IMR-90 (cell line): ENCODE data around the gene CT47C1. TPM values are rescaled to one million over a fixed set of nuclear protein-coding genes. Genes with fewer than 3 reads are reported as not detected.

Experiments
- ATAC-seq: fragments of 200-7000 bp; cut with Tn5 transposase; 2 replicates; pipeline ENCODE4 v1.9.1; 2020; ENCODE audit warnings: low read depth, mild to moderate bottlenecking, moderate library complexity
- BruUV-seq: library from RNA; stranded (reverse); fragments of 400-500 nt; replicated peaks from 2 replicates; lab custom pipeline; 2021; lab: Mats Ljungman, UMichigan
- CTCF ChIA-PET: fragments of 300-600 bp; formaldehyde crosslinking; extraction: SDS; loops from one replicate; lab custom pipeline; 2021; ENCODE audit warnings: antibody characterized with exemption; lab: Yijun Ruan, JAX
- POLR2A ChIA-PET: fragments of 300-600 bp; sonication (Branson Sonifier 250); formaldehyde crosslinking; loops from one replicate; lab custom pipeline; 2022; ENCODE audit warnings: antibody characterized with exemption; ENCODE audit not compliant: unreplicated experiment; lab: Charles Lee
- DNase-seq: peaks from one replicate; pipeline ENCODE4 v3.0.0; 2013
- H2AFZ ChIP-seq: replicated peaks from 2 replicates; pipeline ENCODE3; 2013; ENCODE audit warnings: low read length, mild to moderate bottlenecking; ENCODE audit not compliant: poor library complexity
- H2AK5ac ChIP-seq: 2 replicates; pipeline ENCODE4 v1.6.1; 2013; ENCODE audit warnings: low read depth, low read length, inconsistent platforms
- H2AK9ac ChIP-seq: replicated peaks from 2 replicates; pipeline ENCODE3; 2013; ENCODE audit warnings: mild to moderate bottlenecking, low read depth, low read length, moderate library complexity; ENCODE audit not compliant: poor library complexity
- H2BK120ac ChIP-seq: 2 replicates; pipeline ENCODE4 v1.6.1; 2013; ENCODE audit warnings: low read depth, low read length, inconsistent platforms
- H2BK15ac ChIP-seq: 3 replicates; pipeline ENCODE4 v1.6.1; 2013; ENCODE audit warnings: low read depth, low read length, inconsistent platforms
- H2BK20ac ChIP-seq: 2 replicates; pipeline ENCODE4 v1.6.1; 2013; ENCODE audit warnings: low read depth, mild to moderate bottlenecking, inconsistent platforms, low read length, moderate library complexity
- H2BK5ac ChIP-seq: 2 replicates; pipeline ENCODE4 v1.6.1; 2013; ENCODE audit warnings: mild to moderate bottlenecking, low read depth, low read length, inconsistent platforms; ENCODE audit not compliant: poor library complexity, severe bottlenecking
- H3K14ac ChIP-seq: replicated peaks from 2 replicates; pipeline ENCODE4 v1.6.1; 2013; ENCODE audit warnings: low read depth, low read length, inconsistent platforms
- H3K18ac ChIP-seq: 2 replicates; pipeline ENCODE4 v1.6.1; 2013; ENCODE audit warnings: low read depth, low read length, control low read depth
- H3K23ac ChIP-seq: 2 replicates; pipeline ENCODE4 v1.6.1; 2013; ENCODE audit warnings: low read depth, low read length, inconsistent platforms
- H3K27ac ChIP-seq: 2 replicates; pipeline ENCODE4 v1.5.1; 2013; ENCODE audit warnings: mild to moderate bottlenecking, control low read depth, low read length; ENCODE audit not compliant: insufficient read depth
- H3K27me3 ChIP-seq: 2 replicates; pipeline ENCODE4 v1.6.1; 2013; ENCODE audit warnings: low read length; ENCODE audit not compliant: control insufficient read depth, insufficient read depth
- H3K36me3 ChIP-seq: 2 replicates; pipeline ENCODE4 v1.6.1; 2013; ENCODE audit warnings: low read length, mixed read lengths; ENCODE audit not compliant: control insufficient read depth, insufficient read depth
- H3K4ac ChIP-seq: 2 replicates; pipeline ENCODE4 v1.6.1; 2013; ENCODE audit warnings: low read depth, low read length, inconsistent platforms
- H3K4me1 ChIP-seq: 2 replicates; pipeline ENCODE4 v1.6.1; 2013; ENCODE audit warnings: low read length, mixed read lengths; ENCODE audit not compliant: control insufficient read depth, insufficient read depth
- H3K4me2 ChIP-seq: 2 replicates; pipeline ENCODE4 v1.6.1; 2013; ENCODE audit warnings: low read depth, mild to moderate bottlenecking, control low read depth, low read length, moderate library complexity
- H3K4me3 ChIP-seq: 2 replicates; pipeline ENCODE4 v1.5.1; 2013; ENCODE audit warnings: low read depth, mild to moderate bottlenecking, control low read depth, low read length, moderate library complexity; ENCODE audit not compliant: insufficient read depth
- H3K56ac ChIP-seq: 2 replicates; pipeline ENCODE4 v1.6.1; 2013; ENCODE audit warnings: low read length, inconsistent platforms; ENCODE audit not compliant: insufficient read depth; ENCODE audit errors: extremely low read depth
- H3K79me1 ChIP-seq, 2 experiments: 2 replicates each; pipeline ENCODE4 v1.6.1; 2013; ENCODE audit warnings: low read length in 2 of 2, inconsistent platforms in 1 of 2, low read depth in 1 of 2
- H3K9ac ChIP-seq: 2 replicates; pipeline ENCODE4 v1.6.1; 2013; ENCODE audit warnings: low read depth, low read length, control low read depth
- H3K9me1 ChIP-seq: 2 replicates; pipeline ENCODE4 v1.6.1; 2013; ENCODE audit warnings: low read length, inconsistent platforms; ENCODE audit not compliant: insufficient read depth
- H3K9me3 ChIP-seq: 2 replicates; pipeline ENCODE4 v1.6.1; 2013; ENCODE audit warnings: low read length; ENCODE audit not compliant: control insufficient read depth, insufficient read depth
- H4K20me1 ChIP-seq: 2 replicates; pipeline ENCODE4 v1.6.1; 2013; ENCODE audit warnings: low read length, inconsistent platforms; ENCODE audit not compliant: insufficient read depth
- H4K5ac ChIP-seq: 2 replicates; pipeline ENCODE4 v1.6.1; 2013; ENCODE audit warnings: mild to moderate bottlenecking, low read depth, low read length, control low read depth
- H4K8ac ChIP-seq, 2 experiments: 2 replicates each; pipeline ENCODE4 v1.6.1; 2013; ENCODE audit warnings: low read depth in 2 of 2, low read length in 2 of 2, control low read depth in 1 of 2, inconsistent platforms in 1 of 2
- H4K91ac ChIP-seq: 2 replicates; pipeline ENCODE4 v1.6.1; 2013; ENCODE audit warnings: low read depth, low read length, inconsistent platforms; ENCODE audit not compliant: insufficient read depth
- CHD1 ChIP-seq: IDR thresholded peaks from 2 replicates; pipeline ENCODE4 v1.6.1; 2012; ENCODE audit warnings: low read depth, low read length, improper control_type of control experiment
- FOS ChIP-seq: fragments of 150-350 bp; IDR thresholded peaks from 2 replicates; pipeline ENCODE4 v1.6.1; 2016; ENCODE audit warnings: low read depth, low read length
- RAD21 ChIP-seq: IDR thresholded peaks from 2 replicates; pipeline ENCODE4 v1.6.1; 2012; ENCODE audit warnings: low read length, improper control_type of control experiment
- SMC3 ChIP-seq: fragments of 150-350 bp; IDR thresholded peaks from 2 replicates; pipeline ENCODE4 v1.6.1; 2016; ENCODE audit warnings: low read depth, mild to moderate bottlenecking, antibody characterized with exemption, low read length, moderate library complexity
- dilution Hi-C: fragments of 300-500 bp; cut with HindIII; formaldehyde crosslinking; loops from one replicate; pipeline ENCODE4 v1.14.3; 2018; ENCODE audit warnings: low sequenced_read_pairs; ENCODE audit not compliant: unreplicated experiment
- in situ Hi-C: fragments of 300-500 bp; cut with MboI; formaldehyde crosslinking; loops from 3 replicates; pipeline ENCODE4 v1.14.3; 2019; ENCODE audit warnings: low sequenced_read_pairs, inconsistent platforms, mixed read lengths
- intact Hi-C: fragments of 100-400 bp; cut with micrococcal nuclease; formaldehyde crosslinking; loops from 2 replicates; pipeline ENCODE4 v1.10.0; 2022
- polyA plus RNA-seq, 3 experiments: library from polyadenylated mRNA; depleted of rRNA; stranded (reverse); fragments of >200 nt; gene quantifications; 2 replicates each; pipeline ENCODE4 v1.2.3, GENCODE V29; 2012; ENCODE audit warnings: low replicate concordance in 1 of 3
- total RNA-seq: library from RNA; depleted of rRNA; stranded (reverse); fragments of >200 nt; gene quantifications from 2 replicates; pipeline ENCODE4 v1.2.3, GENCODE V29; 2012

CT47C1 gene
- total and polyA plus RNA-seq, 2 of the 4 experiments (the other 2 are of a cell fraction) = not detected

GRCh38 chrX:119095936-119096335 lies 23.1 kb downstream of the CT47C1 start:
- H2BK15ac ChIP-seq = no peak overlapping the region
- no peaks in the 10 kb centered on the region for H3K4me1 ChIP-seq
- H3K79me1 ChIP-seq = no peaks in the 10 kb centered on the region
- no peak overlapping the region for H3K27ac ChIP-seq
- no peak overlapping the region for H3K4me2 ChIP-seq
- ATAC-seq (no peak), DNase-seq (no peak)
- H3K56ac ChIP-seq = no peak overlapping the region
- ChIA-PET POLR2A (no interaction called here), CTCF (no interaction called here)
- no peak overlapping the region for H2AK9ac ChIP-seq
- no peak overlapping the region for H4K5ac ChIP-seq
- no peak overlapping the region for H4K8ac ChIP-seq
- H2BK20ac ChIP-seq = no peak overlapping the region
- BruUV-seq = no TSS peak
- no peak overlapping the region for H3K4ac ChIP-seq
- H3K9ac ChIP-seq = no peak overlapping the region
- H3K9me3 ChIP-seq = no peaks in the 10 kb centered on the region
- H4K20me1 ChIP-seq = no peaks in the 10 kb centered on the region
- no peak overlapping the region for H2AFZ ChIP-seq
- no peak overlapping the region for H4K91ac ChIP-seq
- no peak overlapping the region for H3K18ac ChIP-seq
- no peak overlapping the region for H3K14ac ChIP-seq
- no peak overlapping the region for H2BK5ac ChIP-seq
- H2AK5ac ChIP-seq = no peak overlapping the region
- dilution Hi-C loops (no loop called here), in situ Hi-C loops (no loop called here), intact Hi-C loops (no loop called here)
- H3K9me1 ChIP-seq = no peaks in the 10 kb centered on the region
- no peak overlapping the region for H3K23ac ChIP-seq
- no peak overlapping the region for H2BK120ac ChIP-seq
- TF ChIP-seq RAD21 (no peak), SMC3 (no peak), FOS (no peak), CHD1 (no peak)
- H3K27me3 ChIP-seq = peaks cover 5% of the 10 kb centered on the region; the same call in 1 of the 2 replicates
- H3K36me3 ChIP-seq = no peaks in the 10 kb centered on the region
- H3K4me3 ChIP-seq = no peak overlapping the region
